COLO668 (cell line): ENCODE measurements around the gene PIM2.
A peak's percentile ranks its signal among the peaks of the same experiment; 100 is the strongest.

Experiments
- DNase-seq: peaks from one replicate; lab custom pipeline; 2025; ENCODE audit not compliant: unreplicated experiment; lab: John Stamatoyannopoulos, UW

PIM2 gene

DNA sequence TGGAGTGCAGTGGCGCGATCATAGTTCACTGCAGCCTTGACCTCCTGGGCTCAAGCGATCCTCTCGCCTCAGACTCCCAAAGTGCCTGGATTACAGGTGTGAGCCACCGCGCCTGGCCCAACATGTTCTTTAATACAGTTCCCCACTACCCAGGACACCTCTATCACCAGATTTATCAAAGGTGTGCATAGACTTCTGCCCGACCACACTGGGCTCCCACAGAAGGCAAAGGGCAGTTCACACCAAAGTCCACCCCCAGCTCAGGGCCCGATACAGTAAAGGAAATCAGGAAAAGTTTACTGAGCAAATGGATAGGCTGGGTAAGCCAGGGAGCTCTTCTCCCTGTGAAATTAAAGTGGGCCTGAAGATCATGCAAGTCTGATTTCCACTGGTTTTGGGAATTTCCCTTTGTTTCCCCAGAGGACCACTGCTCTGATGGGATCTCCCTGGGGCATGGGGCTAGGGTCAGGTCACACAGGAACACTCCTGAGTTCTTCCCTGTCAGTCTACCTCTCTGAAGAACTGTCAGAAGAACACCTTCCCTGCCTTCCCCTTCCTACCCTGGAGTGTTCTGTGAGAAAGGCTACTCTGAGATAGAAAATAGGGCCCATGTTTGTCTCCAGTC, 17.7 kb upstream of the PIM2 start:
- DNase-seq = no peak

DNA sequence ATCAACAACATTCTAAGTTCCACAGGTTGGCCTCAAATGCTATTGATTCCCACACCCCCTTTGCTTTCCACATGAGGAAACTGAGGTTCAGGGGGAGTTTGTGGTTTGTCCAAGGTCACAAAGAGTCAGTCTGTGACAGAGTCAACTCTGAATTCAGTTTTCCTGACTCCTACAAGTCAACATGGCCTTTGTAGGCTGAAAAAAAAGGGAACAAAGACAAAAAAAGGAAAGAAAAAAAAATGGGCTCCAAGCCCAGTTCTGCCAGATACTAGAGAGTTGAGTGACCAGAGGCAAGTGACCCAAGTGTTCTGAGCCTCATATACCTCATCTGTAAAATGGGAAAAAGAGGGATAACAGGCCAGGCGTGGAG, 16.5 kb upstream of the PIM2 start:
- no peak for DNase-seq

DNA sequence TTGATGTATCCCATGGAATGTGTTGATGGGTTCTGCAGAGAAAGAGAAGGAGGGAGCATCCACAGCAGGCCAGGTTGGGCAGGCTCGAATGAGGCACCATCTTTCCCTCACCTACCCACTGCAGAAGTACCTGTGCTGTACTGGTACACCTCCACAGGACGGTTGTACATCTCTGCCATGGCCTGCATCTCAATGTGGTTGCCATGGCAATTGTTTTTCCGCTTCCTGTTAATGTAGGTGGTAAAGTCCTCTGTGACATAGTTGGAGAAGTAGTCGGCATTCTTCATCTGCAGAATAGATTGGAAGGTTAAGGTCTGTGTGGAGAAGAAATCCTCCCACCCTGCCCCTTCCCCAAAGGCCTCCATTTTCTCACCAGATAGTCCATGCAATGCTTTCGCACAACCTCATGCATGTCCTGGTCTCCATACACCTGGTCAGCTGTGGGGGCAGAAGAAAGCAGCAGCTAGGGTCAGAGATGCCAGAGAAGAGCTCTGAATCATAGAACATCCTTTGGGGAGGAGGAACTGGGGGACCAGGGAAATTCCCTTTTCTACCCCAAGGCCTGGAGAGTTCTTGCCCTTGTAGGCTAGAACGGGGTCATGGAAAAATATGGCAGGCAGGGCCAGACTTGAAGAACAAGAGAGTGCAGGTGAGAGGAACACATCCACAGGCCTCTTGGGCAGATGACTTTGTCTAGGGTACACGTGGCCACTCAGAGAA, 15.9 kb upstream of the PIM2 start:
- no peak for DNase-seq

DNA sequence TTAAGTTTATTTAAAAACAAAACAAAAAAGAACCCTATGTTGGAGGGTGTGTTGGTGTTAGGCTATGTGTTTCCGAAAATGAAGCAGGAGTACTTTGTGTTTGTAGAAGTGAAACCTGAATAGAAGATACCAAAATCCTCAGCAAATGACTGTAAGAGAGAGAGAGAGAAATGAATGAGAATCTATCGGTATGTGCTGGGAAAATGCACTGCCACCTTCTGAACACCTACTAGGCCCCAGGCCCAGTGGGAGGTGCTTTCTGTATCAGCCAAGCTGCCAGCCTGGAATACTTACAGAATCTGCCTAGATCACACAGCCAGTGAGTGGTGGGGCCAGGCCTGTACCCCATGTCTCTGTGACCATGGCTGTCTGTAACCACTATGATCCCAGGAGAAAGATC, 14.9 kb upstream of the PIM2 start:
- DNase-seq = no peak

DNA sequence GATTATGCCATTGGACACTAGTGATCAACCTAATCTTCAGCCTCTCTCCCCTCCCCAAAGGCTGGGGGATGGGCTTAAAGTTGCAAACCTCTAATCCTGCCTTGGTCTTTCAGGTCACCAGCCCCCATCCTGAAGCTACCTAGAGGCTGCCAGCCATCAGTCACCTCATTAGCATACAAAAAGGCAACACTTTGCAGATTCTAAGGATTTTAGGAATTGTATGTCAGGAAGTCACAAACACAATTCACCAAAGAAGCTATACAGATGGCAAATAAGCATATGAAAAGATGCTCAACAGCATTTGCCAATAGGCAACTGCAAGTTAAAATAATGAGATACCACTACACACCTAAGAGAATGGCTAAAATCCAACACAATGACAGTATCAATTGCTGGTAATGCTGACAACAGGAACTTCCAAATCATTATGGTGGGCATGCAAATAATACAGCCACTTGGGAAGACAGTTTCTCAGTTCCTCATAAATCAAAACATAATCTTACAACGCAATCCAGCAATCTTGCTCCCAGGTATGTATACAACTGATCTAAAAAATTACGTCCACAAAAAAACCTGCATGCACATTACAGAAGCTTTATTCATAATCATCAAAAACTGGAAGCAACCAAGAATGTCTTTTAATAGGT, 9.0 kb upstream of the PIM2 start:
- no peak for DNase-seq

DNA sequence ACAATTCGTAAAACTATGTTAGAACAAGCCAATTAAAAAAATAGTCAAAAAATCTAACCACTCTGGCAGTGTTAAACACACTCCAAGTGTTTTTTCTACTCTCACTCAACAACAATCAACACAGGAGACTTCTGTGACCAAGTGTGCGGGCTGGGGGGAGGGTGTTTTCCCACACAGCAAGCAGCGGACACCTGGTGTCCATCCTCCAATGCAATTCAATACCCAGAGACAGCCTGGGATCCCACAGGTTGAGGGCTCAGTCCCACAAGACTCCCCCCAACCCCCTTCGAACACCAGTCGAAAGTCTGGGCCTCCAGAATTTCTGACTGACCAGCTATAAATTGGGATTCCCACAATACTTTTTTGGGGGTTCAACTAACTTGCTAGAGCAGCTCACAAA, 8.3 kb upstream of the PIM2 start:
- DNase-seq = no peak

DNA sequence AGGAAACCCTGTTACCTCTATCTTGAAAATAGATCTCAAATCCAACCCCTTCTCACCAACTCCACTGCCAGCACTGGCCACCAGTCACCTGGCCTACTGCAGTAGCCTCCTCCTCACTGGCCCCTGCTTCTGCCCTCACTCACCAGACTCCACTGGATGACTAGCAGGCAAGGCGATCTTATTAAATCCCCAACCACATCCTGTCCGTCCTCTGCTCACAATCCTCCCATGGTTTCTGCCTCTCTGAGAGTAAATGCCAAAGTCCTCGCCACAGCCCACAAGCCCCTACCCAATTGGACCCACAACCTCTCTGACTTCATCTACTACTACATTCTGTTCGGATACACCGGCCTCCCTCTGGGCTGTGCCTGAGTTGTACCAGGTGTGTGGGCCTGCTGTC, 5.4 kb upstream of the PIM2 start:
- no peak for DNase-seq

DNA sequence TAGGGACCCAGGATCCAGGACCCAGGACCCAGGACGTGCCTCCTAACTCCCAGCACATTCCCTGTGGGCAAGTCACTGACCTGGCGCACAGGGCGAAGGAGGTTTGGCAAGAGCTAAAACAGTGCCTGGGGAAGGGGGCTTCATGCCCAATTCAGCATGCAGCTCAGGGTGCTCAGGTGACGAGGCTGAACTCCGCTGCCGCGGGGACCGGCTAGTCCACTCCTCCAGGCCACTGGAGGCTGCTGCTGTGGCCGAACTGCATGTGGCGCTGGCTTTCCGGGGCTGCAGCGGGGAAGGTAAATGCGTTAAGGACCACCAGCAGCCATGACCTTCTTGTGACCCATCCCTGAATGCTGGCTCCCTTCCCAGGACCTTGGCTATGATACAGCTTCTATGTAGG, 4.9 kb upstream of the PIM2 start:
- DNase-seq = no peak

DNA sequence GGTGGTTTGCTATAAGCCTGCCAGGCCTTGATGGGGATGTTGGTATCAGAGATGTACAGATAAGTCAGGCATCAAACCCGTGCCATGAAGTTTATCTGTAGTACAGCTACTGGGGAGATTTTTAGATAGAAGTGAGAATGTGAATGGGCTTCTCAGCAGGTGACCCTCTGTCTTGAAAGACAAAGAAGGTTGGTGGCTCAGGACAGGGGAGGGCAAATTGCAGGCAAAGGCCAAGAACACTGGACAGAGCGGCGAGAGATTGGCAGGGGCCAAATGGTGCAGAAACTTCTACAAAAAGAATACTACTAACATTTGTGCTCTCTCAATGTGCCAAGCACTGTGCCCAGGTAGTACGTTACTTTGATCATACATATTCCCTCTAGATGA, 1.9 kb upstream of the PIM2 start:
- DNase-seq = no peak

DNA sequence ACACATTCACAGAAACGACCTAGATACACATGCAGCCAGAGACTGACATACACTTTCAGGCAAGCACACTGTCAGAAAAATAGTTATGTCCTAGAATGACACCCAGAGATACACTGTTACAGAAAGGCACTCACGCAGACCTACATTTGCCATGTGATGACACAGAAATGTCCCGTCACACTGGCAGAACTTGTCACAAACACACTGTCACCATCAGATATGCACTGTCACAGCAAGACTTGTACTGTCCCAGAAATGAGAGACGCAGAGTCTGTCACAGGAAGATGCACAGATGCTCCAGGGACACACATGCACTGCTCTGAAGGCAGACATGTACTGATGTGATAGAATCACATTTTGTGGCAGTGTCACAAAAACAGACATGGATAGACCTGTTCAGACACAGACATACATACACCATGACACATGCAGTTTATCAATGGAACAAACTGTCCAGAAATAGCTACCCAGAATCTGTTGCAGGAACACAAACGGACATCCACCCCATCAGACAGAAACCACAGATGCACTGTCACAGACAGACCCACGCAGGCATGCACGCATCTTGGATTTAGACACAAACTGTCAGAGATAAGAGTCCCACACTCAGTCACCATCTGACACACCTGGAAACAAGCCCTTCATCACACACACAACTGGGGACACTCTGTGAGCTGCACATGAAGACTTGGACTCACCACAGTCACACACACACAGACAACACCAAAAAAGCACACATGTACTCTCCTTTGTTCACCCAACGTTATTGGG, 1.3 kb upstream of the PIM2 start:
- no peak for DNase-seq

DNA sequence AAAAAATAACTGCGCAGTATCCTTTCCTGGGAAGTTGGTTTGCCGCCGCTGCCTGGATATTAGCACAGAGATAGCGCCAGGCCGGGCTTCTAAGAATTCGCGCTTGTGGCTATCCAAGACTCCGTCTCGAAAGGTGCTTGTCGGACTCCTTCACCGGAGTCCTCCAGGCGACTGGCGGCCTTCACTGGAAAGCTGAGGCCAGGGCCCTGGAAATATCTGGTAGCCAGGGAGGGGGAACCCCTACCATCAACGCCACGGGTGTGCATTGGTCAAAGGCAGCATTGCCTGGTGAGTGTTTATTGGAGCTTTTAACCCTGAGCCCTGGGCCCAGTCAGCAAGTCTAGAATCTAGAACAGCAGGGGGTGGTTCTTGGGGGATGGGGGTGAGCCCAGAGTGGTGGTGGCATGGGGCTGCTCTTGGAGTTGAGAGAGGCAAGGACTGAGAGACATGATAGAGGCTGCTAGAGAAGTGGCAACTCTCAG, 577 bp upstream of the PIM2 start:
- peak; percentile 26 for DNase-seq

DNA sequence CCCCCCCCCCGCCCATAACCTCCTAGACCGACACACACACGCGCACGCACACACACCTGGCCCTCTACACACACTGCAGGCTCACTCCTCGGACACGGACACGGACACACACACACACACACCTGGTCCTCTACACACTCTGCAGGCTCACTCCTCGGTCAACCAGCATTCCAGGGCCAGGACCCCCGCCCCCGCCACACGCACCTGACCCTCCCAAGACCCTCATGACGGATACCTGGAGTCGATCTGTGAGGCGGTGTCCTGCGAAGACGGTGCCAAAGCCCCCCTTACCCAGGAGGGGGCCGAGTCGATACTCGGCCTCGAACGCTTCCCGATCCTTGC, 552 bp downstream of the PIM2 start:
- peak; percentile 25 for DNase-seq

DNA sequence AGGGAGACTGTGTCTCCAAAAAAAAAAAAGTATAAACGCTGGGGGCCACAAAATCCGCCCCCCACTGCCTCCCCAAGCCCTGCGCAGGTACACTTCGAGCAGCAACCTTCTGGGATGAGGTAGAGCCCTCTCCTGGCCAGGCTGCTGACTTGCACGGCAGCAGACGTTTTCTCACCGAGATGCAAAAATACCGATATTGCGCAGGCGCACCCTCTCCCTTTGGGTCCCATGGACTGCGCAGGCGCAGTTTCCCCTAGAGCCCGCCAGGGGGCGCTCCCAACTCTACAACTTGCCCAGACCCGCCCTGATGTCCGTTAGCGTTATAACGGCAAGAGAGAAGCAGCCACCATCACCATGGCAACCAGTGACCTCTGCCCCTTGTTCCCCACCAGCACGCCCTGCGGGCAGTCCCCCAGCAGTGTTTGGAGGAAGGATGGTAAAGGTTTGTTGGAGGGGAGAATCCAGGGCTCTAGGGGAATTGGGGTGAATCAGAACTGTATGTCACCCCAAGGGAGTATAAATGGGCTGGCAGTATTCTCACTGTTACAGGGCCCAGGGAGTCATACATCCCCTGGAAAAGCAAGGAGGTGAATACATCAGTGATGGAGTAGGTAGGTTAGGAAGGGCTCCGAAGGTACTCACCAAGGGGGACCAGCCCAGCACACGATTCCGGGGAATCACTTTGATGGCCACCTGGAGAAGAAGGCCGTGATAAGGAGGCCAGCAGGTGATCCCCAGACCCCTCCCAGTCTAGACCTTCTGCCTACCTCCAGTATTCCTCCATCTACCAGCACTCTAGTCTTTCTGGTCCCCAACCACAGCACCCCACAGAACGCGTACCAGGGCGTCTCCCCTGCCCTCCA, 1.5 kb downstream of the PIM2 start:
- peak; percentile 87 for DNase-seq

DNA sequence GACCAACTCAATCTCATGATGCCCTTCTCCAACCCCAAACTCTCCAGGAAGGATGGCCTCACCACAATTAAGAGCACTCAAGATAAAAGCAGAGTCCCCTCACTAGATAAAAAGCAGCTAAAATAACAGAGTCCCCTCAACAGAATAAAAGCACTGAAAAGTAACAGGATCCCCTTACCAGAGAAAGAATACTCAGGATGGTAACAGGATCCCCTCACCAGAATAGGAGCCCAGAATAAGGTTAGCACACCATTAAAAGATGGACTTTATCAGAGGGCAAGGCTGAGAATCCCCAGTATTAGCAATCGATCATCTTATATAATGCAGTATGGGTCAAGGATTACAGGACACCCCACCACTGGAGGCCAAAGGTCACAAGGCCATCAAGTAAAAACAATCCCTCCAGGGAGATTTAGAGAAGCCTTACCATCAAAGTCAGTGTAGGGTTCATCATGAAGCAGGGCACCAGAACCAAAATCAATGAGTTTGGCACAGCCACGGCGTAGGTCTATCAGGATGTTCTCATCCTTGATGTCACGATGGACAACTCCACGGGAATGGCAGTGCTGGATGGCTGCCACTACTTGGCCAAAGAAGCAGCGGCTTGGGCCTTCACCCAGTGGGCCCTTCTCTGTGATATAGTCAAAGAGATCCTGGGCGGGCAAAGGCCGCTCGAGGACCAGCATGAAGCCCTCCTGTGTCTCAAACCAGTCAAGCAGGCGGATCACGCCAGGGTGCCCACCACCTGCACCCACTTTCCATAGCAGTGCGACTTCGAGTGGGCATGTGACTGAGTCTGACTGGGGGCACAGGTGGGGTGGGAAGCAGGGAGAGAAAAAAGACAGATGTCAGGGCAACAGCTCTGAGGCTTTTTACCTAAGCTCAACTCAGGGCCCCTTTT, 4.0 kb downstream of the PIM2 start:
- no peak for DNase-seq

DNA sequence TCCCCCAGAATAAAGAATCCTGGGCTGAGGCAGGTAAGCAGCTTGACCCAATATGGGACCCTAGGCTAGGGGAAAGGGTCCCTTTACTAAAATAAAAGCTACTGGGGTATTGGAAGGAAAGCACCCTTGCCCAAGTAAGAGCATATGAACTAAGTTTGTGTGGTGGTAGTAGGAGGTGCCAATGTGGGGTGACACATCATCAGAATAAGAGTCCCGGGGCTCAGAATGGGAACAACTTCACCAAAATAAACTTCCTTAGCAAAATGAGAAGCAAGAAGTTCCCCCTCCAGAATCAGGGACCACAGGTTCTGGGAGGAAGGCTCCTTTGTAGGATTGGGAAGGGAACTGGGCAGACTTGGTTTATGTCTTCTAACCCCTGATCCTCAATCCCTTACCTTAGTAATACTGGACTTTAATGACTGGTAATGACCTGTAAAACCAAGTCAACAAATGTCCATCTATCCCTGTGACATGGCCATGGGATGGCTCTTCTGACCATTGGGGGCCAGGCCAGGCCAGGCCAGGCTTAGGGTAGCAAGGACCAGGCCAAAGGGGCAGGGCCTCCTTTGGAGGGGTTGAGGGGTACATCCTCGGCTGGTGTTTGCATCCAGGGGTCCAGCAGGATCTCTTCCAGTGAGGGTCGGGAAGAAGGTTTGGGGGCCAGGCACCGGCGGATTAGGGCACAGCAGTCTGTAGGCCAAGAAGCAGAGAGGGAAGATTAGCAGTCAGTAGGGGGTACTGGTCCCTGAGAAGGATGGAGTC, 5.0 kb downstream of the PIM2 start:
- DNase-seq = no peak

DNA sequence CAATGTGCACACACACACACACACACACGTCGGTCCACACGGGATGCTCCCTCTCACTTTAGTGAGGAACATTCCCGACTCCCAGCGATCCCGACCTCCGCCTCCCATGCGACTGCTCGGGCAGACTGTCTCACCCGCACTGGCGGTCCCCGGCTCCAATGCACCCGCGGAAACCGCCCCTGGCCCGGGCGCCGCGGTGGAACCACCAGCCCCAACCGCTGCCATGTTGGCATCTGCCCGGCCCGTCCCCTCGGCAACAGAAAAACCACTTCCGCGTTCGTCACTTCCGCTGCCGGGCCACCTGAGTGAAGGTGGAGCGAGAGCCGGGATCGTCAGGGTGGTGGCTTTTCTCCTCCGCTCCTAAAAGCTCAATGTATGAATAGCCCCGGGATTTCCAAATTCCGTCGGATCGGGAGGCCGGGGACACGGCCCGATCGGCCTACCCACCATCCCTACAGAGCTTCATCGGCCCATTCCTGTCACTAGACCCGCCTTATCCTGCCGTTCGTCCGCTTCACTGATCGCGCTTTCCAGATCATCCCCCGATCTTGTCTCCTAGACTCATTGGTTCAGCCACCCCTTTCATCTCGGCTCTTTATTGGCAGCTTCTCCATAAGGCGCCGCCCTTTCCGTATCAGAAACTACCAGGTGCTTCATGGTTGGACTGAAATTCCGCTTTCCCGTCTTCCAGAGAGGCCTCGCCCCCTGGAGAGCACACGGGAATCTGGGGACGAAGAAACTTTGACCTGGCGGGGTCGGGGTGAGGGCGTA, 7.2 kb downstream of the PIM2 start, which contains the start of gene SLC35A2:
SLC35A2 (minus strand) TSS at position 235 of the 771 bp plus-strand sequence; CDS start at position 225, 10 bp downstream.
- peak; percentile 85 for DNase-seq

DNA sequence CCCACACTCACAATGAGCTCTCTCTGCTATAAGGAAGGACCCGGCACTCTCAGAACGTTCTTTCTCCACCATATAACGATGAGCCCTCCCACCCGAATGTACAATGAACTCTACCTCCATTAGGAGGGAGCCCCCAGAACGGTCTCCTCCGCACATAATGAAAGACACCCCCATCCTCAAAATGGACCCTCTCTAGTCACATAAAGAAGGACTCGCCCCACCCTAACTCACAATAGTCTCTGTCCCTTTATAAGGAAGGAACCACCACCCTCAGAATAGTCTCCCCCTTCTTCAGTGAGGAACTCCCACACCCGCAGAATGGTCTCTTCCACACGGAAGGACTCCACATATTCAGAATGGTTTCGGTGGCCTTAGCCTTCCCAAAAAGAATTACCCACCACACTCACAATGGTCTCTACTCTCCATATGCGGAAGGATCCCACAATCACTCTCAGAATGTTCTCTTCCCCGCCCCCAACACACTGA, 7.9 kb downstream of the PIM2 start:
- no peak for DNase-seq

DNA sequence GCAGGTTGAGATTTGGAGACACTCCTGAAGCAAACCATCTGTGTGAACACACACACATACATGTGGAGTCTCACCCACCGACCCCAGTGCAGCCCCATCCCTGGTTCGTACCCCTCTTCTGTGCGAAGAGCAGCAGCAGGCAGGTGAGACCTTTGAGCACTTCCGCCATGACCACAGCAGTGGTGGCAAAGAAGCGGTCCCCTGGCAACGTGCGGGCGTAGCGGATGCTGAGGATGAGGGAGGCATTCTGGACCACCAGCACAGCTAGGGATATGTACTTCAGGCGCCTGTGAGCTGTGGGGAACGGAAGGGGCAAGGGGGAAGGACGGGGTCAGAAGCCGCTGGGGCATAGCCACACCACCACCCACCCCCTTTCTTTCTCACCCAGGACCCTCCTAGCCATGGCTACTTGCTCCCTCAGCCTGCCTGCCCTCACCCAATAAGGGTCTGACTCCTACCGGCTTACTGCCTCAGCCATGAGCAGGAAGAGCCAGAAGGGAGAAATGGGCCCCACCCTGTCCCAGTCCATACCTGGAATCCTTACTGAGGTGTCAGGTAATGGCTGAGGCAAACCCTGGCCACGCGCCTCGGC, 9.0 kb downstream of the PIM2 start:
- DNase-seq = no peak
